DND-41 (cell line): ENCODE data around the gene ERC2.

Experiments used
- CTCF ChIP-seq: IDR thresholded peaks from 2 replicates; pipeline ENCODE4 v1.5.1; 2012; ENCODE audit warnings: borderline replicate concordance, low read length, moderate library complexity, mild to moderate bottlenecking; ENCODE audit not compliant: poor library complexity, severe bottlenecking; ENCODE audit errors: extremely low read depth
- EZH2 ChIP-seq: IDR thresholded peaks from 3 replicates; pipeline ENCODE4 v1.6.1; 2012; ENCODE audit warnings: borderline replicate concordance, low read depth, mild to moderate bottlenecking, moderate library complexity, low read length, inconsistent platforms; ENCODE audit not compliant: severe bottlenecking

GRCh38 chr3:55484801-55485791, 983.2 kb downstream of the ERC2 start:
- peak; percentile 12 for TF ChIP-seq CTCF
- no peak for TF ChIP-seq EZH2
